Trophoblast cell (in vitro differentiated cells and primary cell): ENCODE data around the gene RNF212.
A peak's percentile ranks its signal among the peaks of the same experiment; 100 is the strongest.

Source experiments
- DNase-seq, 2 donors: peaks; one replicate each; pipeline ENCODE4 v3.0.0-alpha.2; 2016
- H2AFZ ChIP-seq: 2 replicates; pipeline ENCODE4 v1.6.1; 2013; ENCODE audit warnings: low read length, moderate library complexity, mild to moderate bottlenecking; ENCODE audit not compliant: insufficient read depth, poor library complexity
- H2AK5ac ChIP-seq: 2 replicates; pipeline ENCODE4 v1.6.1; 2013; ENCODE audit warnings: mild to moderate bottlenecking, low read length
- H2BK120ac ChIP-seq: 2 replicates; pipeline ENCODE4 v1.6.1; 2013; ENCODE audit warnings: low read length, mild to moderate bottlenecking, moderate library complexity; ENCODE audit not compliant: insufficient read depth, poor library complexity
- H2BK12ac ChIP-seq: 2 replicates; pipeline ENCODE4 v1.6.1; 2013; ENCODE audit warnings: mild to moderate bottlenecking, low read length, moderate library complexity
- H2BK5ac ChIP-seq: 2 replicates; pipeline ENCODE4 v1.6.1; 2013; ENCODE audit warnings: low read length, low read depth, moderate library complexity, mild to moderate bottlenecking; ENCODE audit not compliant: poor library complexity
- H3K14ac ChIP-seq: 2 replicates; pipeline ENCODE4 v1.6.1; 2013; ENCODE audit warnings: mild to moderate bottlenecking, low read length
- H3K18ac ChIP-seq: 2 replicates; pipeline ENCODE4 v1.6.1; 2013; ENCODE audit warnings: mild to moderate bottlenecking, low read length
- H3K23ac ChIP-seq: 2 replicates; pipeline ENCODE4 v1.6.1; 2013; ENCODE audit warnings: low read length
- H3K27ac ChIP-seq: 2 replicates; pipeline ENCODE4 v1.5.1; 2013; ENCODE audit warnings: low read depth, mild to moderate bottlenecking, inconsistent platforms, low read length, moderate library complexity
- H3K27me3 ChIP-seq: 2 replicates; pipeline ENCODE4 v1.6.1; 2013; ENCODE audit warnings: inconsistent platforms, mild to moderate bottlenecking, low read length, moderate library complexity; ENCODE audit not compliant: insufficient read depth
- H3K36me3 ChIP-seq, 2 experiments: 1 replicate in 1 of 2; 2 replicates in 1 of 2; pipeline ENCODE4 v1.6.1; 2013; ENCODE audit warnings: low read length in 2 of 2, mild to moderate bottlenecking in 2 of 2, moderate library complexity in 1 of 2; ENCODE audit not compliant: insufficient read depth in 2 of 2, control insufficient read depth in 1 of 2
- H3K4ac ChIP-seq: 2 replicates; pipeline ENCODE4 v1.6.1; 2013; ENCODE audit warnings: low read depth, mild to moderate bottlenecking, low read length, moderate library complexity
- H3K4me1 ChIP-seq, 2 experiments: 1 replicate in 1 of 2; 2 replicates in 1 of 2; pipeline ENCODE4 v1.6.1; 2013; ENCODE audit warnings: low read length in 2 of 2, mild to moderate bottlenecking in 2 of 2, moderate library complexity in 1 of 2; ENCODE audit not compliant: insufficient read depth in 2 of 2, control insufficient read depth in 1 of 2
- H3K4me2 ChIP-seq: 2 replicates; pipeline ENCODE4 v1.6.1; 2013; ENCODE audit warnings: inconsistent platforms, mild to moderate bottlenecking, low read length, moderate library complexity
- H3K4me3 ChIP-seq: 2 replicates; pipeline ENCODE4 v1.5.1; 2013; ENCODE audit warnings: mild to moderate bottlenecking, low read depth, low read length, inconsistent platforms
- H3K79me1 ChIP-seq: one replicate; pipeline ENCODE4 v1.6.1; 2013; ENCODE audit warnings: low read length
- H3K79me2 ChIP-seq: 2 replicates; pipeline ENCODE4 v1.6.1; 2013; ENCODE audit warnings: low read length, mild to moderate bottlenecking; ENCODE audit not compliant: control insufficient read depth, insufficient read depth, poor library complexity
- H3K9ac ChIP-seq: 2 replicates; pipeline ENCODE4 v1.6.1; 2013; ENCODE audit warnings: mild to moderate bottlenecking, low read length
- H3K9me3 ChIP-seq: 2 replicates; pipeline ENCODE4 v1.6.1; 2013; ENCODE audit warnings: low read depth, mild to moderate bottlenecking, control low read depth, inconsistent platforms, low read length; ENCODE audit not compliant: insufficient read depth
- H4K12ac ChIP-seq: 2 replicates; pipeline ENCODE4 v1.6.1; 2013; ENCODE audit warnings: low read depth, mild to moderate bottlenecking, low read length, moderate library complexity
- H4K8ac ChIP-seq: 2 replicates; pipeline ENCODE4 v1.6.1; 2013; ENCODE audit warnings: low read depth, mild to moderate bottlenecking, low read length, moderate library complexity
- H4K91ac ChIP-seq: one replicate; pipeline ENCODE4 v1.6.1; 2013; ENCODE audit warnings: low read depth, mild to moderate bottlenecking, low read length, moderate library complexity
- WGBS: extraction: QIAGEN DNeasy Blood & Tissue Kit; methylation state at CpG from one replicate; pipeline ENCODE4 v1.1.7; 2013; ENCODE audit warnings: missing lambda C conversion rate; ENCODE audit not compliant: insufficient read length, insufficient coverage; ENCODE audit errors: extremely low coverage; 5-methylcytosine and 5-hydroxymethylcytosine counted together

Gene RNF212

DNA sequence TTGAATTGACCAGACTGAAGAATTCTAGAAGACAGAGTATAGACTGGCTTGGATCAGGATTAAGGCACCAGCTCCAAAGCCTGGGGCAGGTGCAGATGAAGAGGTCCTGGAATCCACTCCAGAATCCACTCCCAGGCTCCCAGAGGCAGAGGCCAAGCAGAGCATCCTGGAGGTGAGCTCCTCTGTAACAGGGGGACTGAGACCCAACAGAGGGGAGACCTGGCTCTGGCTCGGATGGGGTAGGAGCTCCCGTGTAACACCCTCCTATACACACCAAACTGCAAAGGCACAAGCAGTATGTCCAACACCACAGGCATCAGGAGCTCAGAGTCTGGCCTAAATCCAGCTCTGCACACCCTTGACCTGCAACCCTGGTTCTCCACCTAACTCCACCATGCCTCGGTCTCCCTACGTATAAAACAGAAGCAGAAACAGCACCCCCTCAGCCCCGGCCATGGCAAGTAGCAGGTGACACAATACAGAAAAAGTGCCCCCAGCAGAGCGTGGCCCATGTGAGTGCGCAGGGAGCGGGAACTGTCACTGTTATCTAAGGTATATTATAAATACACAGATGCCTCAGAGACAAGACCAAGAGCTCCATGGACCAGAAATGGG is 14.9 kb downstream of the RNF212 start:
- H4K12ac ChIP-seq = no peak overlapping the region
- no peak overlapping the region for H3K14ac ChIP-seq
- no peak overlapping the region for H2BK12ac ChIP-seq
- H2BK120ac ChIP-seq = no peak overlapping the region
- WGBS = no CpG with 5 or more reads among the region's 8 CpGs
- no peaks in the 10 kb centered on the region for H3K27me3 ChIP-seq
- no peaks in the 10 kb centered on the region for H3K36me3 ChIP-seq
- H2AFZ ChIP-seq = no peak overlapping the region
- H3K79me1 ChIP-seq = no peaks in the 10 kb centered on the region
- no peak overlapping the region for H2AK5ac ChIP-seq
- H3K9me3 ChIP-seq = peaks cover 5% of the 10 kb centered on the region
- no peak overlapping the region for H3K4me2 ChIP-seq
- no peak overlapping the region for H3K27ac ChIP-seq
- H3K4ac ChIP-seq = no peak overlapping the region
- H3K4me1 ChIP-seq = no peaks in the 10 kb centered on the region
- no peaks in the 10 kb centered on the region for H3K79me2 ChIP-seq
- DNase-seq = no peak
- H3K18ac ChIP-seq = no peak overlapping the region
- no peak overlapping the region for H3K4me3 ChIP-seq
- H3K9ac ChIP-seq = no peak overlapping the region
- no peak overlapping the region for H3K23ac ChIP-seq
- H2BK5ac ChIP-seq = no peak overlapping the region
- no peak overlapping the region for H4K91ac ChIP-seq
- H4K8ac ChIP-seq = no peak overlapping the region

DNA sequence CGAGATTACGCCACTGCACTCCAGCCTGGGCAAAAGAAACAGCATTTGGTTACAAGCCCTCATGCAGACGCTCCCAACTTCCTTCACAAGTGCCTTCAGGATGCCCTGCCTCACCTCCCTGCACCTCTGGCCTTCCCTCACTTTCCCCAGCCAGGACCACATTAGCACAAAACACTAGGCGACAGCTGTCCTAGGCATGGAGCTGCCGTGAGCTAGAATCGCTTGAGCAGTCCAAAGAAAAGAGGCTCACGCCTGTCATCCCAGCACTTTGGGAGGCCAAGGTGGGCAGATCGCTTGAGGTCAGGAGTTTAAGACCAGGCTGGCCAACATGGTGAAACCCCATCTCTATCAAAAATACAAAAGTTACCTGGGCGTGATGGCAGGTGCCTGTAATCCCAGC is 15.8 kb downstream of the RNF212 start:
- no peaks in the 10 kb centered on the region for H3K4me1 ChIP-seq
- no peak overlapping the region for H3K23ac ChIP-seq
- H4K12ac ChIP-seq = no peak overlapping the region
- no peak overlapping the region for H4K8ac ChIP-seq
- H3K4ac ChIP-seq = no peak overlapping the region
- H3K9me3 ChIP-seq = peaks cover 5% of the 10 kb centered on the region
- no peak overlapping the region for H3K18ac ChIP-seq
- WGBS = no CpG with 5 or more reads among the region's 9 CpGs
- H3K4me2 ChIP-seq = no peak overlapping the region
- H3K9ac ChIP-seq = no peak overlapping the region
- H4K91ac ChIP-seq = no peak overlapping the region
- no peak overlapping the region for H3K14ac ChIP-seq
- H3K36me3 ChIP-seq = no peaks in the 10 kb centered on the region
- H2AFZ ChIP-seq = no peak overlapping the region
- H3K79me1 ChIP-seq = no peaks in the 10 kb centered on the region
- no peak overlapping the region for H3K27ac ChIP-seq
- H2BK5ac ChIP-seq = no peak overlapping the region
- H3K79me2 ChIP-seq = no peaks in the 10 kb centered on the region
- no peak overlapping the region for H2BK120ac ChIP-seq
- no peak overlapping the region for H2BK12ac ChIP-seq
- H2AK5ac ChIP-seq = no peak overlapping the region
- no peaks in the 10 kb centered on the region for H3K27me3 ChIP-seq
- no peak for DNase-seq
- no peak overlapping the region for H3K4me3 ChIP-seq

DNA sequence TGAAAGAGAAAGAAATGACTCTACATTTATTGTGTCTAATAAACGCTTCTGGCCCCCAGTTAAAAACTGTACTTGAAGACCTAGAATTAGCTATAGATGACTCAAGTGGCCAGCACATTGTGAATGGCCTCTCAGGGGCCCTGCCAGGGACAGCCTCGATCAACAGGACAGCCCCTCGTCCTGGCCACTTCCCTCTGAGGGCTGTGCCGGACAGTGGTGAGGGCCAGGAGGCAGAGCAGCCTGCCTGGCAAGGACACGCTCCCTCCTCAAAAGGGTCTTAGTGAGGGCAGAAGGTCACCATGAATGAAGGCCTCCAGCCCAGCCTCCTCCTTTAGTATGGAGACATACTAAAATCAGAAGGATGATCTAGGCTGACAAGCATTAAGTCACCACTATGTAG is 16.5 kb downstream of the RNF212 start:
- H2BK5ac ChIP-seq = no peak overlapping the region

DNA sequence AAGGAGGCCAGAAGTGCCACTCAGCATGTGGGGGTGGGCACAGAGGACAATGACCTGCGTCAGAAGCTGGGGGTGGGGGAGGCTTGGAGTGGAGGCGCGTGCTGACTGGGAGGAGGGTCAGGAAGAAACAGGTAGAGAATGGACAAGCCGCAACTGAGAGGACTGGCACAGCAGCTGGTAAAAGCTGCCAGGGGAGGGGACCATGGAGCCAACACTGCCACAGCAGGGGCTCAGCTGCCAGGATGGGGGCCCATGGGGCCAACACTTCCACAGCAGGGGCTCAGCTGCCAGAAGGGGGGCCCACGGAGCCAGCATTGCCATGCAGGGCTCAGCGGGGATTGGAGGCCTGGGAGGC is 19.1 kb downstream of the RNF212 start:
- H2BK120ac ChIP-seq = no peak overlapping the region
- H4K8ac ChIP-seq = no peak overlapping the region
- H3K14ac ChIP-seq = no peak overlapping the region
- no peak overlapping the region for H4K91ac ChIP-seq
- no peaks in the 10 kb centered on the region for H3K36me3 ChIP-seq
- H4K12ac ChIP-seq = no peak overlapping the region
- H3K23ac ChIP-seq = no peak overlapping the region
- H3K4ac ChIP-seq = no peak overlapping the region
- H2BK12ac ChIP-seq = no peak overlapping the region
- H2BK5ac ChIP-seq = no peak overlapping the region
- WGBS = no CpG with 5 or more reads among the region's 6 CpGs
- no peak overlapping the region for H3K9ac ChIP-seq
- no peaks in the 10 kb centered on the region for H3K79me2 ChIP-seq
- no peak for DNase-seq
- no peak overlapping the region for H3K27ac ChIP-seq
- no peak overlapping the region for H3K18ac ChIP-seq
- no peaks in the 10 kb centered on the region for H3K79me1 ChIP-seq
- H2AFZ ChIP-seq = no peak overlapping the region
- H3K9me3 ChIP-seq = peaks cover 12% of the 10 kb centered on the region
- H3K4me3 ChIP-seq = no peak overlapping the region
- no peak overlapping the region for H2AK5ac ChIP-seq
- no peaks in the 10 kb centered on the region for H3K27me3 ChIP-seq
- H3K4me2 ChIP-seq = no peak overlapping the region
- H3K4me1 ChIP-seq = no peaks in the 10 kb centered on the region

More for the DNA sequence above, 16.5 kb downstream of the RNF212 start:
- Histone ChIP-seq H3K36me3 (no peaks in the 10 kb centered on the region), H3K4me1 (no peaks in the 10 kb centered on the region), H4K12ac (no peak overlapping the region), H2AK5ac (no peak overlapping the region), H2BK12ac (no peak overlapping the region), H3K14ac (no peak overlapping the region), H3K9me3 (peaks cover 5% of the 10 kb centered on the region), H3K79me1 (no peaks in the 10 kb centered on the region), H3K27ac (no peak overlapping the region), H3K27me3 (no peaks in the 10 kb centered on the region), H3K23ac (no peak overlapping the region), H2BK120ac (no peak overlapping the region), H2AFZ (no peak overlapping the region), H3K18ac (no peak overlapping the region), H3K4ac (no peak overlapping the region), H3K9ac (peak overlapping the region; percentile 33), H3K4me3 (peak overlapping the region; percentile 58), H4K8ac (no peak overlapping the region), H4K91ac (no peak overlapping the region), H3K4me2 (no peak overlapping the region), H3K79me2 (no peaks in the 10 kb centered on the region)
- DNase-seq = no peak
- no CpG with 5 or more reads among the region's 5 CpGs for WGBS
